K562 (cell line): ENCODE measurements around the gene KARS1. TPM values are rescaled to one million over a fixed set of nuclear protein-coding genes. Genes with fewer than 3 reads are reported as not detected.

Experiments used
- ARID1B ChIP-seq: fragments of 450-650 bp; IDR thresholded peaks from 2 replicates; pipeline ENCODE4 v1.6.1; 2016; ENCODE audit warnings: antibody characterized with exemption, mild to moderate bottlenecking, inconsistent platforms
- BRF1 ChIP-seq: IDR thresholded peaks from 3 replicates; pipeline ENCODE4 v1.6.1; 2011; ENCODE audit warnings: borderline replicate concordance, mild to moderate bottlenecking; ENCODE audit not compliant: insufficient read length; ENCODE audit errors: extremely low read depth
- ETV6 ChIP-seq, 3 experiments: fragments of 150-350 bp in 1 of 3; sonication (generic) in 1 of 3; formaldehyde crosslinking in 1 of 3; IDR thresholded peaks; 2 replicates each; pipeline versions ENCODE4 v1.6.1 to v1.8.0; 2014 to 2022; ENCODE audit warnings: borderline replicate concordance in 2 of 3, low read depth in 2 of 3, antibody characterized with exemption in 1 of 3, low read length in 1 of 3, mild to moderate bottlenecking in 1 of 3, missing genetic modification reagents in 1 of 3
- GABPB1 ChIP-seq: sonication (generic); formaldehyde crosslinking; IDR thresholded peaks from 2 replicates; pipeline ENCODE4 v1.8.0; 2022; ENCODE audit warnings: mild to moderate bottlenecking, missing genetic modification reagents
- LARP7 ChIP-seq: fragments of 450-650 bp; IDR thresholded peaks from 2 replicates; pipeline ENCODE4 v1.6.1; 2016
- MAFG ChIP-seq: fragments of 450-650 bp; conservative IDR thresholded peaks from 2 replicates; pipeline ENCODE4 v1.6.1; 2016; ENCODE audit warnings: missing genetic modification characterization, missing compliant biosample characterization
- MCM5 ChIP-seq: fragments of 450-650 bp; IDR thresholded peaks from 2 replicates; pipeline ENCODE4 v1.6.1; 2016; ENCODE audit warnings: low read depth
- MCM7 ChIP-seq, 2 experiments: fragments of 450-650 bp; IDR thresholded peaks; 2 replicates each; pipeline ENCODE4 v1.6.1; 2016 to 2018
- NELFE ChIP-seq: IDR thresholded peaks from 2 replicates; pipeline ENCODE4 v1.6.1; 2011; ENCODE audit warnings: mild to moderate bottlenecking; ENCODE audit not compliant: insufficient read depth, insufficient read length
- SMARCA5 ChIP-seq: fragments of 450-650 bp; IDR thresholded peaks from 2 replicates; pipeline ENCODE4 v1.6.1; 2016
- SRSF9 ChIP-seq: fragments of 200-400 bp; formaldehyde crosslinking; IDR thresholded peaks from 2 replicates; pipeline ENCODE4 v1.6.1; 2017; ENCODE audit warnings: low read depth, low read length, borderline replicate concordance
- ZNF274 ChIP-seq: IDR thresholded peaks from 2 replicates; pipeline ENCODE4 v1.6.1; 2011; ENCODE audit warnings: low read depth, mild to moderate bottlenecking, low read length, moderate library complexity, borderline replicate concordance
- ZNF551 ChIP-seq: fragments of 250-450 bp; sonication (Bioruptor Pico); IDR thresholded peaks from 2 replicates; pipeline ENCODE4 v1.5.0; 2021; ENCODE audit warnings: mild to moderate bottlenecking, moderate library complexity
- ZNF609 ChIP-seq: sonication (generic); formaldehyde crosslinking; IDR thresholded peaks from 2 replicates; pipeline ENCODE4 v1.8.1; 2023; ENCODE audit warnings: missing genetic modification reagents, mild to moderate bottlenecking, borderline replicate concordance
- polyA plus RNA-seq, 8 experiments: library from polyadenylated mRNA; depleted of rRNA in 4 of 8; stranded (reverse) in 5 of 8; unstranded in 3 of 8; fragments of >200 nt; fragmentation: Nextera tagmentation in 2 of 8; fragmentation: Illumina TruSeq in 1 of 8; extraction: Ambion mirVana in 2 of 8; extraction: Trizol in 1 of 8; gene quantifications; 2 replicates each; pipeline versions ENCODE4 v1.2.1 to v1.2.3, GENCODE V29; 2011 to 2014; ENCODE audit warnings: inconsistent platforms in 1 of 8, missing spikeins in 1 of 8
- total RNA-seq, 7 experiments: library from RNA; depleted of rRNA in 6 of 7; stranded (reverse); fragments of >200 nt in 6 of 7; fragmentation: Illumina TruSeq in 2 of 7; extraction: Trizol in 2 of 7; gene quantifications; 2 replicates each; pipeline versions ENCODE4 v1.2.1 to v1.2.3, GENCODE V29; 2011 to 2021; ENCODE audit warnings: low replicate concordance in 1 of 7
- TF ChIP-seq, protein P1 (sequence below): fragments of 450-650 bp; IDR thresholded peaks from 2 replicates; pipeline ENCODE4 v1.6.1; 2016; ENCODE audit warnings: missing biosample characterization, missing genetic modification characterization
- TF ChIP-seq, protein P2 (sequence below): IDR thresholded peaks from 3 replicates; pipeline ENCODE4 v1.6.1; 2011; ENCODE audit warnings: borderline replicate concordance, mild to moderate bottlenecking; ENCODE audit not compliant: insufficient read length, insufficient read depth
- TF ChIP-seq, protein P3 (sequence below): sonication (generic); formaldehyde crosslinking; IDR thresholded peaks from 2 replicates; pipeline ENCODE4 v1.8.0; 2022; ENCODE audit warnings: missing genetic modification reagents, mild to moderate bottlenecking, borderline replicate concordance
- TF ChIP-seq, protein P4 (sequence below): sonication (generic); formaldehyde crosslinking; IDR thresholded peaks from 2 replicates; pipeline ENCODE4 v1.8.1; 2023; ENCODE audit warnings: mild to moderate bottlenecking, missing genetic modification reagents

Gene KARS1
- total and polyA plus RNA-seq, 9 of the 15 experiments (the other 6 are each of a cell fraction or from before 2014, with no cell fraction given), result 223 to 386 (median 304) TPM

DNA sequence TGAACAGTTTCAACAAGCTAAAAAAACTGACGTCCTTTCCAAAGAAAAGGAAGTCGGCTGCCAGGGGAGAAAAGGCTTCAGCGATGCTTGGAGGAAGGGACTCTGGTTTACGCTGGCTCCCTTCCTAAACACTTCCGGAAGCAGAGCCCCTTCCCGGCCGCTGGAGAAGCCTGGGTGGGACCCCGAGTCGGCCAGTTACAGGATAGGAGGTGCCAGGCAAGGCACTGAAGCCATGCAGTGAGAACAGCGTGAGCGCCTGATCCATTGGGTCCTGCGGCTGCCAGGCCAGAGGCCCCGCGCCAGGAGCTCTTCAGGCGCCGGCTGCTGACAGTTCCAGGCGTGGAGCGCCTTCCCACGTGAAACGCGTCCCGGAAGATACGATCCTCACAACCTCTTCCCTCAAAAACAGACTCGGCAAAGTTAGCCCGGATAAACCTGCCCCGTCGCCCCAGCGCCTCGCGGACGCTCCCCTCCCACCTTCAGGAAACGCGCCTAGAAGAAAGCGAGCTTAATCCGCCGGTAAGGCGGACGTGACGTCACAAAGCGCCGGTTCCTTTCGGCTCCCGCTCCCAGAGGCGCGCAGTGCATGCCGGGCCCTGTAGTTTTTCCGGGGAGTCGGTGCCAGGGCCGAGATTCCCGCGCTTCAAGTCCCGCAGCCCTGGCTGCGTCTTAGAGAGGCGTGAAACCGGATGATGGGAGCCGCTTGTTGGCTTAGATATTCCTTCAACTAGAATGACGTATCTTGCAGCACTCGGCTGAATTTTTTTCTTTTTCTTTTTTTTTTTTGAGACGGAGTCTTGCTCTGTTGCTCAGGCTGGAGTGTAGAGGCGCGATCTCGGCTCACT is 24.5 kb downstream of the KARS1 start, which contains the start of gene ADAT1 (continued):
- TF ChIP-seq ZNF609 (CRISPR knock-in tag), result no peak
- TF ChIP-seq MCM5, result no peak
- TF ChIP-seq ETV6 (IDR thresholded peaks at IDR 0.05; ENCODE audit: borderline replicate concordance in 1 of 2, low read depth in 2 of 2, low read length in 1 of 2), result no peak
- no peak for TF ChIP-seq ETV6 (CRISPR knock-in tag; IDR thresholded peaks at IDR 0.05; ENCODE audit: borderline replicate concordance)
- TF ChIP-seq NELFE, result no peak
- TF ChIP-seq, protein P1, sequence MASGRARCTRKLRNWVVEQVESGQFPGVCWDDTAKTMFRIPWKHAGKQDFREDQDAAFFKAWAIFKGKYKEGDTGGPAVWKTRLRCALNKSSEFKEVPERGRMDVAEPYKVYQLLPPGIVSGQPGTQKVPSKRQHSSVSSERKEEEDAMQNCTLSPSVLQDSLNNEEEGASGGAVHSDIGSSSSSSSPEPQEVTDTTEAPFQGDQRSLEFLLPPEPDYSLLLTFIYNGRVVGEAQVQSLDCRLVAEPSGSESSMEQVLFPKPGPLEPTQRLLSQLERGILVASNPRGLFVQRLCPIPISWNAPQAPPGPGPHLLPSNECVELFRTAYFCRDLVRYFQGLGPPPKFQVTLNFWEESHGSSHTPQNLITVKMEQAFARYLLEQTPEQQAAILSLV (tag), result no peak
- TF ChIP-seq MAFG (tag), result no peak
- no peak for TF ChIP-seq ZNF274
- TF ChIP-seq GABPB1 (CRISPR knock-in tag), result peak; percentile 97
- no peak for TF ChIP-seq LARP7
- no peak for TF ChIP-seq BRF1
- TF ChIP-seq, protein P2, sequence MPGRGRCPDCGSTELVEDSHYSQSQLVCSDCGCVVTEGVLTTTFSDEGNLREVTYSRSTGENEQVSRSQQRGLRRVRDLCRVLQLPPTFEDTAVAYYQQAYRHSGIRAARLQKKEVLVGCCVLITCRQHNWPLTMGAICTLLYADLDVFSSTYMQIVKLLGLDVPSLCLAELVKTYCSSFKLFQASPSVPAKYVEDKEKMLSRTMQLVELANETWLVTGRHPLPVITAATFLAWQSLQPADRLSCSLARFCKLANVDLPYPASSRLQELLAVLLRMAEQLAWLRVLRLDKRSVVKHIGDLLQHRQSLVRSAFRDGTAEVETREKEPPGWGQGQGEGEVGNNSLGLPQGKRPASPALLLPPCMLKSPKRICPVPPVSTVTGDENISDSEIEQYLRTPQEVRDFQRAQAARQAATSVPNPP, result no peak
- no peak for TF ChIP-seq MCM7 (IDR thresholded peaks at IDR 0.05)
- TF ChIP-seq ARID1B, result no peak
- no peak for TF ChIP-seq ZNF551 (CRISPR knock-in tag)
- TF ChIP-seq, protein P3, sequence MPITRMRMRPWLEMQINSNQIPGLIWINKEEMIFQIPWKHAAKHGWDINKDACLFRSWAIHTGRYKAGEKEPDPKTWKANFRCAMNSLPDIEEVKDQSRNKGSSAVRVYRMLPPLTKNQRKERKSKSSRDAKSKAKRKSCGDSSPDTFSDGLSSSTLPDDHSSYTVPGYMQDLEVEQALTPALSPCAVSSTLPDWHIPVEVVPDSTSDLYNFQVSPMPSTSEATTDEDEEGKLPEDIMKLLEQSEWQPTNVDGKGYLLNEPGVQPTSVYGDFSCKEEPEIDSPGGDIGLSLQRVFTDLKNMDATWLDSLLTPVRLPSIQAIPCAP (CRISPR knock-in tag), result no peak; the same call in 1 of the 2 replicates
- TF ChIP-seq, protein P4, sequence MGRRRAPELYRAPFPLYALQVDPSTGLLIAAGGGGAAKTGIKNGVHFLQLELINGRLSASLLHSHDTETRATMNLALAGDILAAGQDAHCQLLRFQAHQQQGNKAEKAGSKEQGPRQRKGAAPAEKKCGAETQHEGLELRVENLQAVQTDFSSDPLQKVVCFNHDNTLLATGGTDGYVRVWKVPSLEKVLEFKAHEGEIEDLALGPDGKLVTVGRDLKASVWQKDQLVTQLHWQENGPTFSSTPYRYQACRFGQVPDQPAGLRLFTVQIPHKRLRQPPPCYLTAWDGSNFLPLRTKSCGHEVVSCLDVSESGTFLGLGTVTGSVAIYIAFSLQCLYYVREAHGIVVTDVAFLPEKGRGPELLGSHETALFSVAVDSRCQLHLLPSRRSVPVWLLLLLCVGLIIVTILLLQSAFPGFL (CRISPR knock-in tag), result no peak
- no peak for TF ChIP-seq SRSF9
- TF ChIP-seq SMARCA5, result no peak
